Endothelial cell of umbilical vein (primary cell): ENCODE measurements around the gene STON2. TPM values are rescaled to one million over a fixed set of nuclear protein-coding genes. Genes with fewer than 3 reads are reported as not detected.

Experiments
- BruUV-seq: library from RNA; stranded (reverse); fragments of 400-500 nt; replicated peaks from 2 replicates; lab custom pipeline; 2021; lab: Mats Ljungman, UMichigan
- CTCF ChIA-PET: fragments of 300-600, 350-600 bp; sonication (Branson Sonifier 250); formaldehyde crosslinking; loops from one replicate; lab custom pipeline; 2021; ENCODE audit warnings: antibody characterized with exemption, inconsistent platforms; lab: Charles Lee
- POLR2A ChIA-PET: fragments of 300-600, 350-600 bp; sonication (Branson Sonifier 250); formaldehyde crosslinking; loops from one replicate; lab custom pipeline; 2021; ENCODE audit warnings: antibody characterized with exemption, inconsistent platforms; lab: Charles Lee
- DNase-seq: peaks from one replicate; pipeline ENCODE4 v3.0.0-alpha.2; 2011; ENCODE audit warnings: low read depth, low spot score
- FAIRE-seq: peaks from 2 replicates; lab custom pipeline; 2011; peaks lifted over from hg19 to GRCh38; lab: Jason Lieb, UNC
- H2AFZ ChIP-seq: 2 replicates; pipeline ENCODE4 v1.6.0; 2012; ENCODE audit warnings: low read depth, low read length, control low read depth, inconsistent platforms
- H3K27ac ChIP-seq: 2 replicates; pipeline ENCODE4 v1.5.1; 2011; ENCODE audit warnings: low read depth, mild to moderate bottlenecking, control low read depth, low read length, moderate library complexity; ENCODE audit not compliant: insufficient read depth
- H3K27me3 ChIP-seq, 2 experiments: 2 replicates each; pipeline versions ENCODE4 v1.6.0 to v1.6.1; 2011; ENCODE audit warnings: low read length in 2 of 2, mixed read lengths in 1 of 2; ENCODE audit not compliant: control insufficient read depth in 2 of 2, insufficient read depth in 2 of 2
- H3K36me3 ChIP-seq, 2 experiments: 2 replicates in 1 of 2; 3 replicates in 1 of 2; pipeline ENCODE4 v1.5.1; 2011; ENCODE audit warnings: low read length in 2 of 2, mild to moderate bottlenecking in 1 of 2, moderate library complexity in 1 of 2; ENCODE audit not compliant: control insufficient read depth in 2 of 2, insufficient read depth in 2 of 2; ENCODE audit errors: extremely low read depth in 1 of 2
- H3K4me1 ChIP-seq: 3 replicates; pipeline ENCODE4 v1.5.1; 2011; ENCODE audit warnings: mild to moderate bottlenecking, low read length; ENCODE audit not compliant: control insufficient read depth, insufficient read depth; ENCODE audit errors: extremely low read depth
- H3K4me2 ChIP-seq: 2 replicates; pipeline ENCODE4 v1.6.1; 2011; ENCODE audit warnings: low read length, control low read depth, mixed read lengths; ENCODE audit not compliant: insufficient read depth
- H3K4me3 ChIP-seq, 3 experiments: fragments of 200-600 bp in 1 of 3; sonication (generic), shearing (Covaris generic) in 1 of 3; replicated peaks in 1 of 3; 2 replicates each; pipeline ENCODE4 v1.5.1; 2011 to 2016; ENCODE audit warnings: control low read depth in 3 of 3, low read length in 3 of 3, mild to moderate bottlenecking in 2 of 3, inconsistent platforms in 1 of 3, low read depth in 1 of 3, moderate library complexity in 1 of 3; ENCODE audit not compliant: insufficient read depth in 1 of 3
- H3K79me2 ChIP-seq: 2 replicates; pipeline ENCODE4 v1.6.0; 2012; ENCODE audit warnings: low read length, inconsistent platforms; ENCODE audit not compliant: control insufficient read depth, insufficient read depth
- H3K9ac ChIP-seq: replicated peaks from 2 replicates; pipeline ENCODE3; 2011; ENCODE audit warnings: low read length, control low read depth; ENCODE audit not compliant: insufficient read depth; ENCODE audit errors: extremely low read depth
- H3K9me1 ChIP-seq: replicated peaks from 3 replicates; pipeline ENCODE4 v1.6.0; 2011; ENCODE audit warnings: mild to moderate bottlenecking, low read length; ENCODE audit not compliant: control insufficient read depth, insufficient read depth; ENCODE audit errors: extremely low read depth
- H3K9me3 ChIP-seq: replicated peaks from 2 replicates; pipeline ENCODE4 v1.5.1; 2012; ENCODE audit warnings: low read length, inconsistent platforms; ENCODE audit not compliant: control insufficient read depth, insufficient read depth
- H4K20me1 ChIP-seq: replicated peaks from 2 replicates; pipeline ENCODE3; 2011; ENCODE audit warnings: mild to moderate bottlenecking, low read length; ENCODE audit not compliant: control insufficient read depth, insufficient read depth; ENCODE audit errors: extremely low read depth
- EZH2 ChIP-seq: IDR thresholded peaks from 2 replicates; pipeline ENCODE4 v1.6.1; 2012; ENCODE audit warnings: borderline replicate concordance, low read depth, mild to moderate bottlenecking, moderate library complexity, low read length, inconsistent platforms; ENCODE audit not compliant: severe bottlenecking
- GATA2 ChIP-seq: IDR thresholded peaks from 2 replicates; pipeline ENCODE4 v1.7.0; 2011; ENCODE audit warnings: low read depth, mild to moderate bottlenecking, moderate library complexity, mixed read lengths, low read length; ENCODE audit not compliant: insufficient read length, insufficient read depth
- JUN ChIP-seq: IDR thresholded peaks from 2 replicates; pipeline ENCODE4 v1.6.1; 2011; ENCODE audit warnings: borderline replicate concordance, low read depth; ENCODE audit not compliant: insufficient read length, insufficient read depth
- MYC ChIP-seq: IDR thresholded peaks from one replicate; pipeline ENCODE4 v1.6.1; 2011; ENCODE audit warnings: mild to moderate bottlenecking, low read depth, low read length
- POLR2A ChIP-seq: IDR thresholded peaks from 2 replicates; pipeline ENCODE4 v1.6.1; 2012; ENCODE audit warnings: low read depth, mild to moderate bottlenecking, control low read depth, low read length
- POLR2AphosphoS5 ChIP-seq: IDR thresholded peaks from 2 replicates; pipeline ENCODE4 v1.6.1; 2012; ENCODE audit warnings: low read depth, mild to moderate bottlenecking, control low read depth, low read length, moderate library complexity; ENCODE audit not compliant: insufficient read depth
- dilution Hi-C: fragments of 300-500 bp; cut with MboI; formaldehyde crosslinking; loops from one replicate; pipeline ENCODE4 v1.15.0; 2019; ENCODE audit warnings: low sequenced_read_pairs; ENCODE audit not compliant: extremely low pct_ligation_motif_present
- intact Hi-C: fragments of 100-400 bp; cut with micrococcal nuclease; formaldehyde crosslinking; loops from one replicate; pipeline ENCODE4 v1.10.0; 2022
- polyA plus RNA-seq, 4 experiments: library from polyadenylated mRNA; depleted of rRNA in 3 of 4; stranded (reverse) in 3 of 4; unstranded in 1 of 4; fragments of >200 nt; gene quantifications; 2 replicates each; pipeline versions ENCODE4 v1.2.1 to v1.2.3, GENCODE V29; 2011 to 2012; ENCODE audit warnings: missing spikeins in 1 of 4
- total RNA-seq: library from RNA; stranded (reverse); gene quantifications from 2 replicates; pipeline ENCODE4 v1.2.3, GENCODE V29; 2021
- TF ChIP-seq, protein P1 (sequence below): IDR thresholded peaks from 2 replicates; pipeline ENCODE4 v1.6.1; 2011; ENCODE audit not compliant: insufficient read depth, insufficient read length
- TF ChIP-seq, protein P2 (sequence below), 2 donors: IDR thresholded peaks; 1 replicate in 1 of 2; 2 replicates in 1 of 2; pipeline ENCODE4 v1.5.1; 2011; ENCODE audit warnings: low read length in 2 of 2, mild to moderate bottlenecking in 2 of 2, moderate library complexity in 2 of 2, control low read depth in 1 of 2, inconsistent platforms in 1 of 2, low read depth in 1 of 2; ENCODE audit not compliant: insufficient read depth in 1 of 2; ENCODE audit errors: extremely low read depth in 1 of 2

STON2 gene
- total and polyA plus RNA-seq, 2 donors (not counting 3 experiments of a cell fraction or from before 2014, with no cell fraction given) = not detected

DNA sequence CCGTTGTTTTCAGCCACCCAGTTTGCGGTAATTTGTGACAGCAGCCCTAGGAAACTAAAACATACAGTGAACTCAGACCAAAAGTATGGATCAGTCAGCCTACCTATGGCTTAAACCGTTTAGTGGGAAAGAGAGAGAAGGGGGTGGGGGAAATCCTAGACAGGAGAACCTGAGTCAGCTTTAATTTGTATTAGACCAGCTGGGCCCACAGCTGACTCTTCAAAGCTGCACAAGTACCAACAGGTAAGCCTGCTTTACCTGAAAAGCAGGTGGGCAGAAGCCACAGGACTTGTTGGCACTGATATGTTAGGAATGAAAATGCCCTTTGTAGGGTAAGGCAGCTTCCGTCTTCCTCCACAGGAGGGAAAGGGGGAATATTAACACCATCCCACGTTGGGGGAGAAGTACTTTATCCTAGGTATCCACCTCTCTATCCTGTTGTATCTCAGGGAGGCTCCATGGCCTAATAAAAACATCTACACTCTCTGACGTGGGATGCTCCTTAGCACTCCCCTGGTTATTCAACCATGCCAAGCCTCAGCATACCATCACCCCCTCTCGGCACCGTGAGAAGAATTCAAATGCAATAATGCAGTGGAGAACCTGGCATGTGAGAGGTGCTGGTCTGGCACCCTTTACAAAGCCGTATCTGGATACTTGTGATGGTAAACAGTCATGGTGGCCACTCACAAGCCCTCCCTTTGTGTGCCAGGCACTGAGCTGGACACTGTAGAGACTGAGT, 70.3 kb downstream of the STON2 start:
- no peaks in the 10 kb centered on the region for H3K4me1 ChIP-seq
- H3K4me3 ChIP-seq = no peak overlapping the region
- BruUV-seq = no TSS peak
- H3K36me3 ChIP-seq = no peaks in the 10 kb centered on the region
- no peaks in the 10 kb centered on the region for H3K9me3 ChIP-seq
- H4K20me1 ChIP-seq = no peaks in the 10 kb centered on the region
- H3K27ac ChIP-seq = no peak overlapping the region
- H3K27me3 ChIP-seq = no peaks in the 10 kb centered on the region
- dilution Hi-C loops = no loop called here
- no peak for TF ChIP-seq POLR2A
- TF ChIP-seq, protein P1, sequence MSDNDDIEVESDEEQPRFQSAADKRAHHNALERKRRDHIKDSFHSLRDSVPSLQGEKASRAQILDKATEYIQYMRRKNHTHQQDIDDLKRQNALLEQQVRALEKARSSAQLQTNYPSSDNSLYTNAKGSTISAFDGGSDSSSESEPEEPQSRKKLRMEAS = no peak
- TF ChIP-seq, protein P2, sequence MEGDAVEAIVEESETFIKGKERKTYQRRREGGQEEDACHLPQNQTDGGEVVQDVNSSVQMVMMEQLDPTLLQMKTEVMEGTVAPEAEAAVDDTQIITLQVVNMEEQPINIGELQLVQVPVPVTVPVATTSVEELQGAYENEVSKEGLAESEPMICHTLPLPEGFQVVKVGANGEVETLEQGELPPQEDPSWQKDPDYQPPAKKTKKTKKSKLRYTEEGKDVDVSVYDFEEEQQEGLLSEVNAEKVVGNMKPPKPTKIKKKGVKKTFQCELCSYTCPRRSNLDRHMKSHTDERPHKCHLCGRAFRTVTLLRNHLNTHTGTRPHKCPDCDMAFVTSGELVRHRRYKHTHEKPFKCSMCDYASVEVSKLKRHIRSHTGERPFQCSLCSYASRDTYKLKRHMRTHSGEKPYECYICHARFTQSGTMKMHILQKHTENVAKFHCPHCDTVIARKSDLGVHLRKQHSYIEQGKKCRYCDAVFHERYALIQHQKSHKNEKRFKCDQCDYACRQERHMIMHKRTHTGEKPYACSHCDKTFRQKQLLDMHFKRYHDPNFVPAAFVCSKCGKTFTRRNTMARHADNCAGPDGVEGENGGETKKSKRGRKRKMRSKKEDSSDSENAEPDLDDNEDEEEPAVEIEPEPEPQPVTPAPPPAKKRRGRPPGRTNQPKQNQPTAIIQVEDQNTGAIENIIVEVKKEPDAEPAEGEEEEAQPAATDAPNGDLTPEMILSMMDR (IDR thresholded peaks at IDR 0.05; ENCODE audit: extremely low read depth in 1 of 2, insufficient read depth in 1 of 2, low read depth in 1 of 2, low read length in 2 of 2) = no peak
- no peak for TF ChIP-seq MYC
- TF ChIP-seq POLR2AphosphoS5 = no peak
- no peak for TF ChIP-seq GATA2
- TF ChIP-seq JUN = no peak
- TF ChIP-seq EZH2 = no peak
- DNase-seq = no peak
- H2AFZ ChIP-seq = no peak overlapping the region
- ChIA-PET POLR2A (no interaction called here), CTCF (no interaction called here)
- no peaks in the 10 kb centered on the region for H3K9me1 ChIP-seq
- no peak overlapping the region for H3K4me2 ChIP-seq
- no peak for FAIRE-seq
- no peaks in the 10 kb centered on the region for H3K79me2 ChIP-seq
- intact Hi-C loops = no loop called here
- no peak overlapping the region for H3K9ac ChIP-seq
